Fibroblast of skin of abdomen (primary cell): ENCODE results near the gene FSTL1.
A peak's percentile ranks its signal among the peaks of the same experiment; 100 is the strongest.

Source experiments
- DNase-seq: peaks from one replicate; pipeline ENCODE4 v3.0.0-alpha.2; 2013

The FSTL1 gene

DNA sequence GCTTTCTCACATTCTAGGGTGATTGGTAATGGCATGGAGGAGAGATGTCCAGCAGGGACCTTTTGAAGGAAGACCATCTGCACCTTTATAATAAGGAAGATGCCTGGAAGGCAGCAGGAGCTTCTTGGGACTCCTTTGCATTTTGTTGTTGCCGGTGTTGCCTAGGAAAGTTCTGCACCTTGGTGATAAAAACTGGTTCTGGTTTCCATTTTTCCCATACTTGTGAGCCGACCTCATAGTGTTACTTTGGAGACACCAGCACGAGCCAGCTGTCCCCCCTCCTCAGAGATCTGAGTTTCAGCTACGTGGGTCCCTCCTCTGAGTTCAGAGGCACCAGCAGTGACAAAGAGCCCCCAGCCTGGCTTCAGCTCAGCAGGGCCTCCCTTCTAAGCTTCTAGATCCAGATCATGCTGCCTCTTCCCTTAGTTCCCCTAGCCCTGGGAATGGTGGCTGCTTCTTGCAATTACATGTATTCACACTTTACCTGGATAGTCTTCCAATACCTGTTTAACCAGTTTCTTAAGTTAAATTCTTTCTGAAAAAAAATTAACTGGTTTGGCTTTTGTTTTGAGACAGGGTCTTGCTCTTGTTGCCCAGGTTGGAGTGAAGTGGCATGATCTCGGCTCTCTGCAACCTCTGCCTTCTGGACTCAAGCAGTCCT is 18.0 kb upstream of the FSTL1 start:
- DNase-seq, result no peak

DNA sequence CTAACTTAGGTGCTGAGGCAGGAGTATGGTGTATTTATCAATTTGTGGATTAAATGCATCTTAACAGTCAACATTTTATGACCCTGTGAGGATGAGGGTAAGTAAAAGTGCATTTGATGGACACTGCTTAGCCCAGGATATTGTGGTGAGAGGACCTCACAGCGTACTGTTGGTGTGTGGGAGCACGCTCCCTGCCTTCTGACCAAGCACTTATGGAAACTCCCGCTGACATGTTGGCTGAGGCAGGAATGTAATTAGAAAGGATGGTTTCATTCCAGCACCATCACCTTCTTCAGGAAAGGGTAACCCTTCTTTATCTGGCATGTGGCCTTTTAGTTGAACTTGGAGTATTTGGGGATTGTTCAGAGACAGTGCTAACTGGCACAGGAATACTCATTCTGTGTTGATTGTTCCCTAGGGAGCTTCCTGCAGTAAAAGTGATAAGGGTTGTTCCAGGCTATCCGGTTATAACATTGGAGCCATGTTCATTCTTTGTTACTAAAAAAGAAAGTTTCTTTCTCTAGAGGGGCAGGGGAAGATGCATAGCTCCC is 11.7 kb upstream of the FSTL1 start:
- DNase-seq, result no peak

DNA sequence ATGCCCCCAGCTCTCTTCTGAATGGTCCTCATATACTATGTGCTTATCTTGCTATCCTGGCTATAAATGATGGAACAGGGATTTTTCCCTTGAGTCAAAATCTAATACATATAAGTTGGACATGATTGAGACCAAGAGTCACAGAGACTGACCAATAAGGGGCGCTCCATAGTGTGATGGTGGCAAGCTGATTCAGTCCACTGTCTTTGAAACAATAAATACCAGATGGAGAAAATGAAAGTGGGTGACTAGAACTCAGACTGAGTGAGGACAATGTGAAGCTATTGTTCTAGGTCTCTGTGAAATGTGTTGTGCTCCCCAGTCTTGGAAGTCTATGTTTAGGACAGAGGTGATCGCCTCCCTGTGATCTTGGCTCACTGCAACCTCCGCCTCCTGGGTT is 10.6 kb upstream of the FSTL1 start:
- no peak for DNase-seq

DNA sequence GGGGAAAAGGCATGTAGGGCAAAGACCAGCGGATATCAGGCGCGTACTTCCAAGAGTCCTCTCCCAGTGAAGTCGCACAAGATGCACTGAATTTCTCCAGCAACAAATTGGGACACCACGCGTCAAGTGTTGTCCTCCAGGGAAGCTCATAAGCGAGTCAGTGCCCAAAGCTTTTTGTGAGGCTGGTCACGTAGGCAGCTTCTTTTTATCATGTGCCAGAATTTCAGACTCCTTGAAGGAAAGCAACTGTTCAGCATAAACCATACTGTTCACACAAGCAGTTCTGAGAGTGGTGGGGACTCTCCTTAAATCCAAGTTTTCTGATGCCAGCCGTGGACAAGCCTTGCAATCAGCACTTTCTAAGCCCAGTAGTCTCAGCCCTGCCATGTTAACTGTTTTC is 10.1 kb upstream of the FSTL1 start:
- no peak for DNase-seq

DNA sequence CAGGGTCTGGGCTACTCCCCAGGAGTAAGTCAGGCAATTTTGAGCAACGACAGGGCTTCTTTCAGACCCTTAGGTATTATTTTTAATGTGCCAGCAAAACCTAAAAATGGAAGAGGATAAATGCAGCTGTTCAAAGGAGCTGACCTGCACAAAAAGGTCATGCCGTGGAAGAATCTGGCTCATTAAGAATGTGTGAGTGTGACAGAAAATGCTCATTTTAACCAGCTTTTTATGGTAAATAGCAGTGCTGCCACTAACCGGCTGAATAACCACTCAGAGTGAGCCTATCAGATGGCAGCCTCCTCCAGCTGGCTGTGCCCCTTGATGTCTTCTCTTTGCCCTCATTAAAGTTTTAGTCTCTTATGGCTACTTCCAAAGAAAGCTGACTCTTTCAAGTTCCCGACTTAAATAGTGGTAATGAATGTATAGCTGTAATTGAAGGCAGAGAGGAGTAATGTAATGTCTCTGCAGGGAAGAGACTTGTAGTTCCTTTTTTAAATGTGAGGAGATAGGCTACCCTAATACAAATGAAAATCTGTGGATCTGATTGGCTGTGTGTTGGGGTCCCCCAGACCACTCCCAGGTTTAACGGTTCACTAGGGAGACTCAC is 9.5 kb upstream of the FSTL1 start:
- DNase-seq, result no peak

DNA sequence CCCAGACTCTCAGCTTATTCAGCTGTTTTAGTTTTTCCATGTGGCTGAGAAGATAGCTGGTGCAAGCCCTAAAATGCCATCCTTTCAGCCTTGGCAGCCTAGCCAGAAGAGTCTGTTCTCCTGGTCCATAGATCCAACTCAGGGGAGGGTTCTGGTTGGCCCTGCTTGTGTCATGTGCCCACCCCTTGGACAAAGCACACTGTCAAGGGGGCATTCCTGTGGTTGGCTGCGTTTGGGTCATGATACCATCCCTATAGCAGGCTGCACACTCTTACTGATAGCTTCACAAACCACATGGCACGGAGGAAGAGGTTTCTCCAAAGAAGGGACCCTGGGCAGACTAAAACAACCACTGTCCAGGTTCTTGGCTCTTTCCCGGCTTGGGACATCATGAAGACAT is 8.4 kb upstream of the FSTL1 start:
- DNase-seq, result no peak

DNA sequence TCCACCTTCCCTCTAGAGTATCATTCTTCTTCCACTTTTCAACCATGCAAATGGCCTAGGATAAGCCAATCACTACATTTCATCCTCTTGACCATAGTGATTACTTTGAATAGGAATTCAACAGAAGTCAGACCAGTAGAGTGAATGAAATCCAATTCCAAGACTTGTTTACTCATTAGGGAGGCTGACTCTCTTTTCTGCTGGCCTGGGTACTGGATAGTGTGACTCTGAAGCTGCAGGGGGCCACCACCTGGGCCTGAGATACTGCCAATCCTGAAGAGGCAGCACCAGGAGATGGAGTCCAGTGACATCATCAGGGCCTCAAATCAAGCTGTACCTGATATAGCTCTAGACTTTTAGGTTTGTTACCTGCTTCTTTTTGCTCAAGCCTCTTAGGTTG is 7.0 kb upstream of the FSTL1 start:
- DNase-seq, result no peak

DNA sequence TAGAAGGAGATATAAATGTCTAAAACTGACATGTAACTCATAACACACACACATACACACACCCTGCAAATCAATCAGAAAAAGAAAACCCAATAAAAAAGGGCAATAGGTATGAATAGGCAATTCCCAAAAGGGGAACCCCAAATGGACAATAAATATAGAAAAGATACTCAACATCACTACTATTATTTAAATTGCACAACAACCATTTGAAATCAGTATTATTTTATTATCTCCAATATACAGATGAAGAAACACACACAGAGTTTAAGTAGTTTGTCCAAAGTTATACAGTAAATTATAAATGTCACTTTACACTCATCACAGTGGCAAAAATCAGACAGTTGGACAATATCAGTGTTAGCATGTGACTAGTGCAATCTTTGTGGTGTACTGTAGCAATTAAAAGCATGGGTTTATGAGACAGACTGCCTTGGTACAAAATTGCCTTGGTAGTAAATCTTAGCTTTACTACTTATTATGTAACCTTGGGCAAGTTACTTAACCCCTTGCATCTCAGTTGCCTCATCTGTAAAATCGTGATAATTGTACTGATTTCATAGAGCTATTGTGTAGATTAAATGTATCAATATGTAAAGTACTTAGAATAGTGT is 3.4 kb upstream of the FSTL1 start:
- no peak for DNase-seq

DNA sequence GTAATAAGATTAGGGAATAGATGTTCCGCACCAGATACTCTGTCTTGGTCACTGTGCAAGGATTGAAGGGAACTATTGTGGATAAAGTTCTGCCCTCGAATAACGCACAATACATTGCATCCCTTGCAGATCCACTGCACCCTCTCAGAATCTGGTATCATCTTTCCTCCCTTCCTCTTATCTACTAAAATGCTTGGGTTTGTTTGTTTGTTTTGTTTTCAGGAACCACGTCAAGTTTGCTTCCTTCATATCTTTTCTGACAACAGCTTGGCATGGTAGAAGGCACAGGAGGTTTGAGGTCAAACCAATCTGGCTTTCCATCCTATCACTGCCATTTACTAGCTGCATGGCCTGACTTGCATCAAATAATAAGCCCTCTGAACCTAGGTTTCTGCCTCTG is 2.0 kb upstream of the FSTL1 start:
- DNase-seq, result no peak

DNA sequence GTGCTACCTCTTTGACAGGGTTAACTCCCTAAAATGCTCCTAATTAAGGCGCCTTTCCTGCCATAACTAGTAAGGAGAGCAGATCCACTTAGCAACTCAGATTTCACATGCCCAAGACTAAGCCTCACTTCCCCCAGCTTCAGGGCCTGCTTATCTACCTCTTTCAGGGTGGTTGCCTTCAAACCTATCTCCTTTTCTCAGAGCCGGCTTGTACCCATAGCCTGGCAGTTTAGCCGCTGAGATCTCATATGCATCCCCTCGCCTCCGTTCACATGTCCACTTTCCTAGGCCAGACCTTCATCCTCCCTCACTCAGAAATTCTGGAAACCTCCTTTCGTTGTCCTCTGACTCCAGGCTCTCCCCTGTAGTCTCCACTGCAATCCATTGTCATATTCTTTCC is 1.0 kb upstream of the FSTL1 start:
- no peak for DNase-seq

DNA sequence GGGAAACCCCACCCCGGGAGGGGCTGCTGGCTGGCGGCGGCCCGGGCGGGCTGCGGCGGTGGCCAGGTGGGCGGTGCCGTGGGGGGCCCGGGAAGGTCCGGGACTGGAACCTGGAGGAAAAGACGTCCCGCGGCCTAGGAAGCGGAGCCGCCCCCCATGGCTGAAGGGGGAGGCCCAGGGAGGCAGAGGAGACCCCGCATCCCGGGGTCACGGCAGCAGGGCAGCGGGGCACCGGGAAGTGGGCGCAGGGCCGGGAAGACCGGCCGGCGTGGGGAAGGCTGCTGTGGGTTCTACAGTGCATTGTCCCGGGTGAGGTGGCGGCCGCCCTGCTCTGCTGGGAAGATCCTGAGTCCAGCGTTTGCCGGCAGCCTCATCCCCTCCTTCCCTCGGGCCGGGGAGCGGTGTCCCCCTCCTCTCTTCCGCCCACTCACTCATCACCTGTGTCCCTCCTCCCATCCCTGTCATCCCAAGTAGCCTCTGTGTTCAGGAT is 525 bp upstream of the FSTL1 start:
- no peak for DNase-seq

DNA sequence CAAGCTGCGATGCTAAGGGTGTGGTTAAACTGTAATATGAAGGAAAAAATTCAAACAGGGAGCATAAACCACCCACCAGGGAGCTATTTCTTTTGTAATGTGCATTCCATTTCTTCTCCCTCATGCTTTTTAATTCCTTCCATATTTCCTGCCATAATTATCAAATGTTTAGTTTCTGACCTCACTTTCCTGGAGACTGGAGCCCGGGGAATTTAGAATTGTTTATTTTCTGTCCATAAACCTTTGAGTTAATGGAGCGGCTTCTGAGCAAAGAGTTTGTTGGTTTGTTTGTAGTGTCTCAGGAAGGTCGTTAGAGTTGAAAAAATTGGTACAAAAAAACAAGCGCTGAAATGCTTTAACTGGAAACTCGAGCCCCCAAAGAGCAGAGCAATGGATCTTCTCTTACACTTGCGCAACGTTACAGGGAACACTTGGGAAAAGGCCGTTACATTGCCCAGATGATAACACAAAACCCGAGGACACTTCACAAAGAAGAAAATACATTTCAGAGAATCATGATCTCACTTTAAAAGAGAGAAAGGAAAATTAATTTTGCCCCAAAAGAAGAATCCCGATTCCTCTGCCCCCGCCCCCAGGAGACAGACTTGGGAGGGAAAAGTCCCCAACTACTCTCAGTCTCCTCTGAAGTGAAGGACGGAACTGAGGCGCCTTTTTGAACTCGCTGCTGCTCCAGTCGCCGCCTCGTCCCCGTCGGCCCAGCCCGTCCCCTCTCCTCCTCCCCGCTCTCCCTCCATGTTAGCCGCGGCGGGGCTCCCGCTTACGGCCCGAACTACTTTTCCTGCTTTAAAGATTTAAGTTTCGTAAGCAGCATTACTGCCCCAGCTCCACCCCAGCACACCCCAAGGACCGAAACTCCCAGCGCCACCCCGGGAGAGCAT is 842 bp downstream of the FSTL1 start:
- peak; percentile 88 for DNase-seq

DNA sequence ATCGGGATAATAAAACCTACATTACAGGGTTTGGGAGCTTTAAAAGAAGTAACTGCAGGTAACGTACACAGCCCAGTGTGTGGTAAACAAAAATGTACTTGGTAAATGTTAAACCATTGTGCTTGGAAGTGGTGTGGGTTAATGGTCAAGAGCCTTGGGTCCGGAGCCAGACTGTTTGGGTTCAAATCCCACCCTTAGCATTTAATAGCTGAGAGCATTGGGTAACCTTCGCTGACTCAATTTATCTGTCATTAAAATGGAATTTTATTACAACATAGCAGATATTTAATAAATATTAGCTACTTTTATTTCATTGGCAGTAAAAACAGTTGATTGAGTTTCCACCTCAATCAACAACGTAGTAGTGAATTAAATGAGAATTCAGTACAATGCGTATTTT is 1.5 kb downstream of the FSTL1 start:
- DNase-seq, result peak; percentile 51

DNA sequence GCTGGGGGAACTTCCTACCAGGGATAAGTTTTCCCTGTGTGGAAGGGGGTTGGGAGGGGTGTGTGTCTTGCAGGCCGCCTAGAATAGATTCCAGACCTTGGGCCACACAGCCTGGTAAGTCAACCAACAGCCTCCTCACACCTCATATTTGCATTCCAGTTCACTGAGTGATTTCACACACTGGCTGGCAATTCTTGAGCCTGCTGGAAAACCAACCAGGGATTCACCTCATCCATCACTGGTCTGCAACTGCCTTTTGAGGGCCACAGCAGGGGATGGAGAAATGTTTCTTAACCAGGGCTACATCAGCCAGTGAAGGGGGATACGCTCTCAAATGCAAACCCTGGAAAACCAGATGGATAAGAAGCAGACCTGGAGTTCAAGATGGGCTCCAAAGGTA is 2.0 kb downstream of the FSTL1 start:
- DNase-seq, result peak; percentile 98

DNA sequence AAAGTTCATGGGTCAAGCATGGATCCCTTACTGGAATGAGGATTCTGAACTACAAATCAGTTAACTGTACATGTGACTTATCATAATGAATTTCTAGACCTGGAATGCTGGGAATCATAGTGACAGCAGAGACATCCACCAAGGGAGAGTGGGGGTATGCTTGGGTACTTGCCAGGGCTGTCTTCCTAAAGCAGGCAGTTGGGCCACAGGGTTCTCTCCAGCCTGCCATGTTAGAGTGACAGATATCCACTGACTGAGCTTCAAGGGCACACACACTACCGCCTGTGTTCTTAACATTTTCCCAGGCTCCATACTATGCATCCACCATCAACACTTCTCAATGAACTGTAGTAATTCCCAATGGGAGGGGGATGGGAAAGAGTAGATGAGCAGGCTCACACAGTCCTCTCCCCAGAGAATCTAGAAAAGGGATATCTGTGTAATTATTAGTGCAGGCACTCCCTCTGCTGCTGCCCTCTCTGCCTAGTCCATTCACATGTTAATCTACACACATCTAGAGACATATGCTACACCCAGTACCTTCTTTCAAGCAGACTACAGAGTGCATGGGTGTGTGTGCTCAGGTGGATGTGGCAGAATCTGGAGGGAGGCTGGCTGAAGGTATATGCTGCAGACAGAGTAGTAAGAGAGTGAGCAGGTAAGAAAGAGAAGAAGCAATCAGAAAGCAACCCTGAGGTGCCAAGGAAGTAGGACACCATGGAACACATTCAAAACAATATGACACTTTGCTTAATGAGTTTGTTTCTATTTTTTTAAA is 3.7 kb downstream of the FSTL1 start:
- DNase-seq, result no peak

DNA sequence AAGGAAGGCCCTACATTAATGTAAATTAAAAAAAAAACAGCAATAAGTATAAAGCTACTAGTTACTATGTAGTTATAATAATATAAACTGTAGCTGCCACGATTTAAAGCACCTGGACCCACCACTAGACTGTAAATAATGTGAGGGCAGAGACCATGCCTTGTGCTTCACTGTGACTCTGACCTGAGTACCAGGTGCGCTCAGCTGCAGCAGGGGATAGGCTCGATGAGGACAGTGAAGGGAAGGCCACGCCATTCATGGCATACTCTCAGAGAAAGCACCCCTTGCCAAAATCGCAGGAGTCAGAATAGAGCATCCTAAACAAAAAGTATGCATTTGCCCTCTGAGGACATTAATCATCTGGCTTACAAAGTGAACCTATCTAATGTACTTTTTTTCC is 5.1 kb downstream of the FSTL1 start:
- no peak for DNase-seq

DNA sequence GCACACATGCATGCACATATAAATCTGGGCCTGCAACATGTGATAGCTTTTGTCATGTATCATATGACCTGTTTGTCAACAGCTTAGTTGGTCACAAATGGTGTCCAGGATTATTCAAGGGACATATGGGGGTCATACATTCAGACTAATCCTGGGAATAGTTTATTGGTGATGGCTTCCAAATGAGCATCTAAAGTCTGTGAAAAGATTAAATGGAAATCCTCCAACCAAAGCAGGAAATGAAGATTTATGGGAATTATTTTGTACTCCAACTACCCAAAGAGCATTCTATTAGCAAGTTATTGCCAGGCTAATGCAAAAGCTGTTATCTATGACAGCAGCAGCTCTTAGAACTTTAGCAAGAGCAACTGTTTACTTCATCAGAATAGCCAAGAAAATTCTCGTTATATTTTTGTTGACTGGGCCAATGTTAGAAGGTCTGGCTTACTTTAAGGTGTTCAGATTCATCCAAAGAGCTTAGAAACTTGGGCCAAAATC is 7.1 kb downstream of the FSTL1 start:
- no peak for DNase-seq

DNA sequence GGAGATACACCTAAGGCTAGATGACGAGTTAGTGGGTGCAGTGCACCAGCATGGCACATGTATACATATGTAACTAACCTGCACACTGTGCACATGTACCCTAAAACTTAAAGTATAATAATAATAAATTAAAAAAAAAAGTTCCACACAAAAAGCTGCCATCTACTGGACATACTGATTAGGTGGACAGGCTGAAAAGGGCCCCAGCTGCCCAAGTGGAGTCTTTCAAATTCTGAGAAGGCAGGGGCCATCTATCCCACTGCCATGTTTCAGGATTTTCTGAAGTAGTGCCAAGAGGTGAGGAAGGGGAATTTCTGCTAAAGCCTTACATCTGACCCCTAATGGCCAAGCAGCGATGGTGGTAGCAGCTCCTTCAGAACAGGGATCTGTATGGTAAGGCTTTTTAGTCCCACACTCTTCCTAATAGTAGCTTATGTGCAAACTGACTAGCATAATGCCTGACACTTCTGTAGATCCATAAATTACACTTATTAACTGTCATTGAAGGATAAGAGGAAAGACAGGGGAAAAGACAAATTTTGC is 7.7 kb downstream of the FSTL1 start:
- DNase-seq, result no peak

DNA sequence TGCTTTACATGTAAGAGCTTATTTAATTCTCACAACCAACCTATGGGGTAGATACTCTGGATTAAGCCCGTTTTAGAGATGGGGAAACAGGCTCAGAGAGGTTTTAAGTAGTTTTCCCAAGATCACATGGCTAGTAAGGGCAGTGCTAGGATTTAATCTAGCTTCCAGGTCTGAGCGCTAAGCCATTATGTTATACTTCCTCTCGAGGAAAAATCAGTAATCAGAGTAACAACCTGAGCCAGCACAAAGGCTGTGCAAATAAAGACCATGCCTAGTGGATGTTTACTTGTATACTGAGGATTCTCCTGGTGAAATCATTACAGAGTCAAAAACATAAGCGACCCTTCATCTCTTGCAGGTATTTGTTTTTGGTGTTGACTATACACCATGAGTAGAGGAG is 9.0 kb downstream of the FSTL1 start:
- no peak for DNase-seq

DNA sequence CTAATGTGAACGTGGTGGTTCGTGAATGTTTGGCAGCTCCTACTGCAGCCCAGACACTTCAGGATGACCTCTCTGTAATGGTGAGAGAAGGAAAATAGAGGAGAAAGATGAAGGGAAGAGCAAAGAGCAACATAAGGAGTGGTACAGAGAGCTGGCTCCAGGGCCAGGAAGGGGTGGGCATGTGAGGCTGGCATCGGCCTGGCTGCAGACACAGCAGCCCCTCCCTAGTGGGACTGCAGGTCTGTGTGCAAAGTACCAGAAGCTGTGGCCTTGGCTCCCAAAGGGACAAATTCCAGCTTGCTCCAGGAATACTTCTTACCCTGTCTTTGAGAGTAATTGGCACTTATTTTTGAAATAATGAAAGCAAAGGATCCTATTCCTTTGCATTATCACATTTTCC is 10.0 kb downstream of the FSTL1 start:
- DNase-seq, result no peak

DNA sequence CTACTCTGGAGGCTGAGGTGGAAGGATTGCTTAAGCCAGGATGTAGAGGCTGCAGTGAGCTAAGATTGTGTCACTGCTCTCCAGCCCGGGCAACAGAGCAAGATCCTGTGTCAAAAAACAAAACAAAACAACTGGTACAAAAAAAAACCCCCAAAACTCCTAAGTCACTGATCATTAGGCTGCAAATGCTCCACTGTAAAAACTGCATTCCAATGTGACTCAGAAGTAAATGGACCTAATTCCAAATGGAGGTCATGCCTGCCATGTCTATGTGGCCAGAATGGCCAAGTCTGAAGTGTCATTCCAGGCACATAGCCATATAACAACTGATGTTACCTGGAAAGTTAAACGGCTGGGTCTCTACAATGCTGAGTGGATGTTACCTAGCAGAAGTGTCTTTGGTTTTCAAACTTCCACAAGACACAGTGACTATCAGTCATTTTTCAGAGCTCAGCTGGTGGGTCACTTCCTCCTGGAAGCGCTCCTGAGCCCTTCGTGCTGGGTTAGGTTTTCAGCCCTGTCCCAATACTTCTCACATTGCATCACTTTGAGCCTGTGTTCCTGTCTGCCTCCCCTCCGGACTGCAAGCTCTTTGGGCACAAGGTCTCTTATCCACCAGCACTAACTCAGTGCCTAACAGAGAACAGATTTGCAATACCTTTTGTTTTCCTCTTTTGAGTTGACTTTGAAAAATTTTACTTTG is 10.6 kb downstream of the FSTL1 start:
- DNase-seq, result peak; percentile 53
